ENCODE measurements around the gene PCDH9. TPM values are rescaled to one million over a fixed set of nuclear protein-coding genes. Genes with fewer than 3 reads are reported as not detected.
A peak's percentile ranks its signal among the peaks of the same experiment; 100 is the strongest.

PCDH9 gene
- total RNA-seq, 1 donor from 2014 or later, result 20.2 TPM

- peak overlapping the region; percentile 18 for H3K27ac Mint-ChIP-seq
- no peaks in the 10 kb centered on the region for H3K27me3 Mint-ChIP-seq
- peak overlapping the region; percentile 17 for H3K4me3 Mint-ChIP-seq
- no peak for DNase-seq (ENCODE audit: extremely low spot score, unreplicated experiment)
- H3K4me1 Mint-ChIP-seq (ENCODE audit: unreplicated experiment), result peaks cover 26% of the 10 kb centered on the region
- no peaks in the 10 kb centered on the region for H3K36me3 Mint-ChIP-seq
- TF ChIP-seq CTCF (conservative IDR thresholded peaks at IDR 0.05), result no peak
- no peaks in the 10 kb centered on the region for H3K9me3 Mint-ChIP-seq
Measured at GRCh38 chr13:67147342-67148133, 82.6 kb downstream of the PCDH9 start.

GRCh38 chr13:67146523-67147130 lies 83.5 kb downstream of the PCDH9 start:
- Mint-ChIP-seq H3K27ac (no peak overlapping the region), H3K4me1 (ENCODE audit: unreplicated experiment) (peaks cover 26% of the 10 kb centered on the region), H3K9me3 (no peaks in the 10 kb centered on the region), H3K36me3 (no peaks in the 10 kb centered on the region), H3K4me3 (no peak overlapping the region), H3K27me3 (no peaks in the 10 kb centered on the region)
- no peak for DNase-seq (ENCODE audit: extremely low spot score, unreplicated experiment)
- TF ChIP-seq CTCF (conservative IDR thresholded peaks at IDR 0.05), result no peak

- no peaks in the 10 kb centered on the region for H3K27me3 Mint-ChIP-seq
- H3K36me3 Mint-ChIP-seq, result no peaks in the 10 kb centered on the region
- H3K4me3 Mint-ChIP-seq, result no peak overlapping the region
- no peak overlapping the region for H3K27ac Mint-ChIP-seq
- no peak for TF ChIP-seq CTCF (conservative IDR thresholded peaks at IDR 0.05)
- no peaks in the 10 kb centered on the region for H3K9me3 Mint-ChIP-seq
- no peak for DNase-seq (ENCODE audit: extremely low spot score, unreplicated experiment)
- H3K4me1 Mint-ChIP-seq (ENCODE audit: unreplicated experiment), result peaks cover 26% of the 10 kb centered on the region
Measured at GRCh38 chr13:67145950-67146349, 84.2 kb downstream of the PCDH9 start.

GRCh38 chr13:67143544-67144115 lies 86.5 kb downstream of the PCDH9 start:
- H3K27ac Mint-ChIP-seq, result no peak overlapping the region
- no peaks in the 10 kb centered on the region for H3K36me3 Mint-ChIP-seq
- H3K27me3 Mint-ChIP-seq, result no peaks in the 10 kb centered on the region
- no peaks in the 10 kb centered on the region for H3K9me3 Mint-ChIP-seq
- no peak overlapping the region for H3K4me3 Mint-ChIP-seq
- peaks cover 35% of the 10 kb centered on the region for H3K4me1 Mint-ChIP-seq (ENCODE audit: unreplicated experiment)
- DNase-seq (ENCODE audit: extremely low spot score, unreplicated experiment), result no peak
- TF ChIP-seq CTCF (conservative IDR thresholded peaks at IDR 0.05), result no peak

- H3K9me3 Mint-ChIP-seq, result no peaks in the 10 kb centered on the region
Measured at GRCh38 chr13:67140006-67140405, 90.1 kb downstream of the PCDH9 start.

More at GRCh38 chr13:67140006-67140405, 90.1 kb downstream of the PCDH9 start:
- H3K4me3 Mint-ChIP-seq, result no peak overlapping the region
- no peak for DNase-seq (ENCODE audit: extremely low spot score, unreplicated experiment)
- TF ChIP-seq CTCF (conservative IDR thresholded peaks at IDR 0.05), result no peak
- peaks cover 12% of the 10 kb centered on the region for H3K4me1 Mint-ChIP-seq (ENCODE audit: unreplicated experiment)
- H3K27me3 Mint-ChIP-seq, result no peaks in the 10 kb centered on the region
- no peak overlapping the region for H3K27ac Mint-ChIP-seq
- H3K36me3 Mint-ChIP-seq, result no peaks in the 10 kb centered on the region

All from type B pancreatic cell (in vitro differentiated cells).